ENCODE data around the gene THPO. TPM values are rescaled to one million over a fixed set of nuclear protein-coding genes. Genes with fewer than 3 reads are reported as not detected.
A peak's percentile ranks its signal among the peaks of the same experiment; 100 is the strongest.

THPO gene
- 0.41 and 0.52 TPM in 2 replicates for total RNA-seq (ENCODE audit: low replicate concordance)
- long read RNA-seq: 0 reads

- DNase-seq (ENCODE audit: extremely low spot score, unreplicated experiment): no peak
- Mint-ChIP-seq H3K4me1 (ENCODE audit: unreplicated experiment) (peaks cover 27% of the 10 kb centered on the region), H3K9me3 (no peaks in the 10 kb centered on the region), H3K27me3 (peaks cover 53% of the 10 kb centered on the region), H3K27ac (no peak within 1 kb of the TSS), H3K4me3 (peak within 1 kb of the TSS; percentile 85), H3K36me3 (no peaks in the 10 kb centered on the region)
- TF ChIP-seq CTCF (conservative IDR thresholded peaks at IDR 0.05): no peak
Observed at GRCh38 chr3:184377882-184378445, at the start of gene THPO. Gene THPO, minus strand, starts transcription at chr3:184378207. Its CDS starts 1,948 bp downstream, at chr3:184376259.

GRCh38 chr3:184426691-184427141 is 48.7 kb upstream of the THPO start:
- DNase-seq (ENCODE audit: extremely low spot score, unreplicated experiment): no peak
- Mint-ChIP-seq H3K36me3 (no peaks in the 10 kb centered on the region), H3K27me3 (peaks cover 3% of the 10 kb centered on the region), H3K4me3 (no peak overlapping the region), H3K9me3 (peaks cover 5% of the 10 kb centered on the region), H3K4me1 (ENCODE audit: unreplicated experiment) (no peaks in the 10 kb centered on the region), H3K27ac (no peak overlapping the region)
- TF ChIP-seq CTCF (conservative IDR thresholded peaks at IDR 0.05): no peak

GRCh38 chr3:184423561-184423960 is 45.6 kb upstream of the THPO start:
- H3K9me3 Mint-ChIP-seq: peaks cover 5% of the 10 kb centered on the region
- H3K27ac Mint-ChIP-seq: no peak overlapping the region
- TF ChIP-seq CTCF (conservative IDR thresholded peaks at IDR 0.05): no peak
- no peak for DNase-seq (ENCODE audit: extremely low spot score, unreplicated experiment)
- no peak overlapping the region for H3K4me3 Mint-ChIP-seq
- no peaks in the 10 kb centered on the region for H3K36me3 Mint-ChIP-seq
- H3K4me1 Mint-ChIP-seq (ENCODE audit: unreplicated experiment): no peaks in the 10 kb centered on the region
- peaks cover 3% of the 10 kb centered on the region for H3K27me3 Mint-ChIP-seq

GRCh38 chr3:184419171-184419570 is 41.2 kb upstream of the THPO start:
- Mint-ChIP-seq H3K36me3 (no peaks in the 10 kb centered on the region), H3K27me3 (peaks cover 3% of the 10 kb centered on the region), H3K27ac (no peak overlapping the region), H3K4me3 (no peak overlapping the region), H3K9me3 (peaks cover 5% of the 10 kb centered on the region), H3K4me1 (ENCODE audit: unreplicated experiment) (no peaks in the 10 kb centered on the region)
- DNase-seq (ENCODE audit: extremely low spot score, unreplicated experiment): no peak
- TF ChIP-seq CTCF (conservative IDR thresholded peaks at IDR 0.05): no peak

GRCh38 chr3:184417619-184418327 is 39.8 kb upstream of the THPO start:
- H3K27ac Mint-ChIP-seq: no peak overlapping the region
- H3K4me1 Mint-ChIP-seq (ENCODE audit: unreplicated experiment): no peaks in the 10 kb centered on the region
- no peaks in the 10 kb centered on the region for H3K36me3 Mint-ChIP-seq
- peak; percentile 77 for DNase-seq (ENCODE audit: extremely low spot score, unreplicated experiment)
- H3K9me3 Mint-ChIP-seq: no peaks in the 10 kb centered on the region
- no peaks in the 10 kb centered on the region for H3K27me3 Mint-ChIP-seq
- no peak overlapping the region for H3K4me3 Mint-ChIP-seq
- TF ChIP-seq CTCF (conservative IDR thresholded peaks at IDR 0.05): peak; percentile 89

Measured in type B pancreatic cell (in vitro differentiated cells).